ENCODE results near the gene AUTS2. TPM values are rescaled to one million over a fixed set of nuclear protein-coding genes. Genes with fewer than 3 reads are reported as not detected.

The AUTS2 gene
- total and polyA plus RNA-seq, 9 of the 15 experiments (the other 6 are each of a cell fraction or from before 2014, with no cell fraction given), result 0.58 TPM; not detected in 8

DNA sequence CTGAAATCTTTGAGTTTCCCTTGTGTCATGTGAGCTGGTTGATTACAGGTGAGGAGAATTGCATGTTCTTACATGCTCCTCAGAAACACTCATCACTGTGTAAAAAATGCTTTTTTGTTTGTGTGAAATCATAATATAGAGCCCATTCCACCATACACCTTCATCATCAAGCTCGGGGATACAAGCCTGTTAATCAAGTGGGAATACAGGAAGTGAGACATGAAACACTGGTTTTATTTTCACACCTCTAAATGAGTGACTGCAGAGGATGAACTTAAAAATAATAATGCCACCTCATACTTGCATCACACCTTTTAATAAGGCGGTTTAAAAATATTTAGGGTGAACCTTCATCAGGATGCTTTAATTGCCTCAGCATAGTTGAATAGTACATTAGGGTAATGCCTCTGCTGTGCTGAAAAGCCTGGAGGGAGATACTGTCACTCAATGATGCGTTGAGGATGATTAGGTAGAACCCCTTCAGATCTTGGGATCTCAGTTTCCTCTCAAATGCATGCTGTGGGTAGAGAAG lies 164.6 kb downstream of the AUTS2 start:
- ChIA-PET POLR2A (no interaction called here), CTCF (ENCODE audit: low intra/inter-chr PET ratio) (no interaction called here)
- Histone ChIP-seq H4K20me1 (replicated peaks; ENCODE audit: control insufficient read depth, insufficient read depth, low read length) (no peaks in the 10 kb centered on the region), H3K27me3 (ENCODE audit: control insufficient read depth in 2 of 2, insufficient read depth in 2 of 2, low read length in 2 of 2) (no peaks in the 10 kb centered on the region), H3K4me1 (replicated peaks in 1 of 2; ENCODE audit: control insufficient read depth in 2 of 2, insufficient read depth in 2 of 2, low read length in 2 of 2) (no peaks in the 10 kb centered on the region), H3K9me3 (replicated peaks; ENCODE audit: control insufficient read depth, insufficient read depth, low read depth, low read length) (no peaks in the 10 kb centered on the region), H3K27ac (ENCODE audit: extremely low read depth, low read depth, low read length) (no peak overlapping the region), H3K4me2 (ENCODE audit: insufficient read depth, low read length) (no peak overlapping the region), H3K36me3 (ENCODE audit: control insufficient read depth, insufficient read depth, low read length) (no peaks in the 10 kb centered on the region), H2AFZ (ENCODE audit: low read depth, low read length) (no peak overlapping the region), H3K9me1 (ENCODE audit: control insufficient read depth, insufficient read depth, low read length) (no peaks in the 10 kb centered on the region), H3K4me3 (no peak overlapping the region), H3K79me2 (ENCODE audit: control insufficient read depth, insufficient read depth, low read length) (no peaks in the 10 kb centered on the region), H3K9ac (ENCODE audit: insufficient read depth in 1 of 2, low read depth in 2 of 2, low read length in 2 of 2) (no peak overlapping the region)
- FAIRE-seq, result no peak
- BruUV-seq (replicated peaks), result no TSS peak
- in situ Hi-C loops (cut with MboI) (no loop called here), intact Hi-C loops (cut with micrococcal nuclease) (no loop called here)
- DNase-seq (ENCODE audit: extremely low read depth in 1 of 4, low spot score in 3 of 4), result no peak
- ATAC-seq, result no peak
- 0% methylated on average over 3 of the region's 3 CpGs for WGBS (ENCODE audit: insufficient coverage, low coverage, missing lambda C conversion rate)
- no peak for TF ChIP-seq ZNF696 (CRISPR knock-in tag; conservative IDR thresholded peaks at IDR 0.05)
- no peak for TF ChIP-seq CREBBP (IDR thresholded peaks at IDR 0.05; ENCODE audit: low read depth, low read length)
- no peak for TF ChIP-seq ZNF551 (CRISPR knock-in tag; IDR thresholded peaks at IDR 0.05)
- TF ChIP-seq FOSL1 (tag; conservative IDR thresholded peaks at IDR 0.05), result no peak
- TF ChIP-seq CREM (IDR thresholded peaks at IDR 0.05; ENCODE audit: low read depth), result no peak
- no peak for TF ChIP-seq SRF (CRISPR knock-in tag; IDR thresholded peaks at IDR 0.05)
- TF ChIP-seq ARID2 (IDR thresholded peaks at IDR 0.05), result no peak
- TF ChIP-seq PRPF4 (IDR thresholded peaks at IDR 0.05; ENCODE audit: insufficient read depth, low read depth, low read length, poor library complexity, severe bottlenecking), result no peak
- no peak for TF ChIP-seq PHF20 (IDR thresholded peaks at IDR 0.05; ENCODE audit: partially characterized antibody)
- no peak for TF ChIP-seq TGIF2 (CRISPR knock-in tag; IDR thresholded peaks at IDR 0.05)
- TF ChIP-seq ZNF175 (CRISPR knock-in tag; IDR thresholded peaks at IDR 0.05; ENCODE audit: low read depth), result no peak
- no peak for TF ChIP-seq HNRNPLL (IDR thresholded peaks at IDR 0.05; ENCODE audit: low read depth, low read length, poor library complexity, severe bottlenecking)
- TF ChIP-seq, protein P1, sequence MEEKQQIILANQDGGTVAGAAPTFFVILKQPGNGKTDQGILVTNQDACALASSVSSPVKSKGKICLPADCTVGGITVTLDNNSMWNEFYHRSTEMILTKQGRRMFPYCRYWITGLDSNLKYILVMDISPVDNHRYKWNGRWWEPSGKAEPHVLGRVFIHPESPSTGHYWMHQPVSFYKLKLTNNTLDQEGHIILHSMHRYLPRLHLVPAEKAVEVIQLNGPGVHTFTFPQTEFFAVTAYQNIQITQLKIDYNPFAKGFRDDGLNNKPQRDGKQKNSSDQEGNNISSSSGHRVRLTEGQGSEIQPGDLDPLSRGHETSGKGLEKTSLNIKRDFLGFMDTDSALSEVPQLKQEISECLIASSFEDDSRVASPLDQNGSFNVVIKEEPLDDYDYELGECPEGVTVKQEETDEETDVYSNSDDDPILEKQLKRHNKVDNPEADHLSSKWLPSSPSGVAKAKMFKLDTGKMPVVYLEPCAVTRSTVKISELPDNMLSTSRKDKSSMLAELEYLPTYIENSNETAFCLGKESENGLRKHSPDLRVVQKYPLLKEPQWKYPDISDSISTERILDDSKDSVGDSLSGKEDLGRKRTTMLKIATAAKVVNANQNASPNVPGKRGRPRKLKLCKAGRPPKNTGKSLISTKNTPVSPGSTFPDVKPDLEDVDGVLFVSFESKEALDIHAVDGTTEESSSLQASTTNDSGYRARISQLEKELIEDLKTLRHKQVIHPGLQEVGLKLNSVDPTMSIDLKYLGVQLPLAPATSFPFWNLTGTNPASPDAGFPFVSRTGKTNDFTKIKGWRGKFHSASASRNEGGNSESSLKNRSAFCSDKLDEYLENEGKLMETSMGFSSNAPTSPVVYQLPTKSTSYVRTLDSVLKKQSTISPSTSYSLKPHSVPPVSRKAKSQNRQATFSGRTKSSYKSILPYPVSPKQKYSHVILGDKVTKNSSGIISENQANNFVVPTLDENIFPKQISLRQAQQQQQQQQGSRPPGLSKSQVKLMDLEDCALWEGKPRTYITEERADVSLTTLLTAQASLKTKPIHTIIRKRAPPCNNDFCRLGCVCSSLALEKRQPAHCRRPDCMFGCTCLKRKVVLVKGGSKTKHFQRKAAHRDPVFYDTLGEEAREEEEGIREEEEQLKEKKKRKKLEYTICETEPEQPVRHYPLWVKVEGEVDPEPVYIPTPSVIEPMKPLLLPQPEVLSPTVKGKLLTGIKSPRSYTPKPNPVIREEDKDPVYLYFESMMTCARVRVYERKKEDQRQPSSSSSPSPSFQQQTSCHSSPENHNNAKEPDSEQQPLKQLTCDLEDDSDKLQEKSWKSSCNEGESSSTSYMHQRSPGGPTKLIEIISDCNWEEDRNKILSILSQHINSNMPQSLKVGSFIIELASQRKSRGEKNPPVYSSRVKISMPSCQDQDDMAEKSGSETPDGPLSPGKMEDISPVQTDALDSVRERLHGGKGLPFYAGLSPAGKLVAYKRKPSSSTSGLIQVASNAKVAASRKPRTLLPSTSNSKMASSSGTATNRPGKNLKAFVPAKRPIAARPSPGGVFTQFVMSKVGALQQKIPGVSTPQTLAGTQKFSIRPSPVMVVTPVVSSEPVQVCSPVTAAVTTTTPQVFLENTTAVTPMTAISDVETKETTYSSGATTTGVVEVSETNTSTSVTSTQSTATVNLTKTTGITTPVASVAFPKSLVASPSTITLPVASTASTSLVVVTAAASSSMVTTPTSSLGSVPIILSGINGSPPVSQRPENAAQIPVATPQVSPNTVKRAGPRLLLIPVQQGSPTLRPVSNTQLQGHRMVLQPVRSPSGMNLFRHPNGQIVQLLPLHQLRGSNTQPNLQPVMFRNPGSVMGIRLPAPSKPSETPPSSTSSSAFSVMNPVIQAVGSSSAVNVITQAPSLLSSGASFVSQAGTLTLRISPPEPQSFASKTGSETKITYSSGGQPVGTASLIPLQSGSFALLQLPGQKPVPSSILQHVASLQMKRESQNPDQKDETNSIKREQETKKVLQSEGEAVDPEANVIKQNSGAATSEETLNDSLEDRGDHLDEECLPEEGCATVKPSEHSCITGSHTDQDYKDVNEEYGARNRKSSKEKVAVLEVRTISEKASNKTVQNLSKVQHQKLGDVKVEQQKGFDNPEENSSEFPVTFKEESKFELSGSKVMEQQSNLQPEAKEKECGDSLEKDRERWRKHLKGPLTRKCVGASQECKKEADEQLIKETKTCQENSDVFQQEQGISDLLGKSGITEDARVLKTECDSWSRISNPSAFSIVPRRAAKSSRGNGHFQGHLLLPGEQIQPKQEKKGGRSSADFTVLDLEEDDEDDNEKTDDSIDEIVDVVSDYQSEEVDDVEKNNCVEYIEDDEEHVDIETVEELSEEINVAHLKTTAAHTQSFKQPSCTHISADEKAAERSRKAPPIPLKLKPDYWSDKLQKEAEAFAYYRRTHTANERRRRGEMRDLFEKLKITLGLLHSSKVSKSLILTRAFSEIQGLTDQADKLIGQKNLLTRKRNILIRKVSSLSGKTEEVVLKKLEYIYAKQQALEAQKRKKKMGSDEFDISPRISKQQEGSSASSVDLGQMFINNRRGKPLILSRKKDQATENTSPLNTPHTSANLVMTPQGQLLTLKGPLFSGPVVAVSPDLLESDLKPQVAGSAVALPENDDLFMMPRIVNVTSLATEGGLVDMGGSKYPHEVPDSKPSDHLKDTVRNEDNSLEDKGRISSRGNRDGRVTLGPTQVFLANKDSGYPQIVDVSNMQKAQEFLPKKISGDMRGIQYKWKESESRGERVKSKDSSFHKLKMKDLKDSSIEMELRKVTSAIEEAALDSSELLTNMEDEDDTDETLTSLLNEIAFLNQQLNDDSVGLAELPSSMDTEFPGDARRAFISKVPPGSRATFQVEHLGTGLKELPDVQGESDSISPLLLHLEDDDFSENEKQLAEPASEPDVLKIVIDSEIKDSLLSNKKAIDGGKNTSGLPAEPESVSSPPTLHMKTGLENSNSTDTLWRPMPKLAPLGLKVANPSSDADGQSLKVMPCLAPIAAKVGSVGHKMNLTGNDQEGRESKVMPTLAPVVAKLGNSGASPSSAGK (IDR thresholded peaks at IDR 0.05), result no peak
